K562 (cell line): ENCODE data around the gene TM7SF3. TPM values are rescaled to one million over a fixed set of nuclear protein-coding genes. Genes with fewer than 3 reads are reported as not detected.

ENCODE experiments used
- ATAC-seq: fragments of 200-7000 bp; cut with Tn5 transposase; 3 replicates; pipeline ENCODE4 v1.9.1; 2020; ENCODE audit warnings: moderate library complexity
- BruUV-seq: library from RNA; stranded (reverse); fragments of 400-500 nt; replicated peaks from 2 replicates; lab custom pipeline; 2021; lab: Mats Ljungman, UMichigan
- CTCF ChIA-PET: fragments of 300-600 bp; formaldehyde crosslinking; extraction: SDS; loops from one replicate; lab custom pipeline; 2021; ENCODE audit warnings: low intra/inter-chr PET ratio; lab: Yijun Ruan, JAX
- POLR2A ChIA-PET: fragments of 300-600, 350-650 bp; sonication (Branson Sonifier 250); formaldehyde crosslinking; extraction: SDS; loops from one replicate; lab custom pipeline; 2021; ENCODE audit warnings: antibody characterized with exemption, inconsistent platforms; lab: Yijun Ruan, JAX
- DNase-seq, 4 experiments: peaks; one replicate each; pipeline versions ENCODE4 v3.0.0 to v3.0.0-alpha.2; 2011 to 2018; ENCODE audit warnings: low spot score in 3 of 4, mixed read lengths in 3 of 4; ENCODE audit errors: extremely low read depth in 1 of 4
- FAIRE-seq: peaks from 2 replicates; lab custom pipeline; 2011; peaks lifted over from hg19 to GRCh38; lab: Jason Lieb, UNC
- H2AFZ ChIP-seq: 2 replicates; pipeline ENCODE4 v1.6.0; 2011; ENCODE audit warnings: low read depth, low read length, control low read depth, inconsistent platforms
- H3K27ac ChIP-seq: fragments of 200-600 bp; 3 replicates; pipeline ENCODE4 v1.8.0; 2011; ENCODE audit warnings: low read depth, mild to moderate bottlenecking, control low read depth, inconsistent platforms, low read length, moderate library complexity, mixed read lengths; ENCODE audit errors: extremely low read depth
- H3K27me3 ChIP-seq, 2 experiments: fragments of 300-600 bp in 1 of 2; 2 replicates in 1 of 2; 3 replicates in 1 of 2; pipeline versions ENCODE4 v1.6.0 to v1.8.0; 2011; ENCODE audit warnings: inconsistent platforms in 2 of 2, low read length in 2 of 2, mild to moderate bottlenecking in 1 of 2, mixed read lengths in 1 of 2, moderate library complexity in 1 of 2; ENCODE audit not compliant: control insufficient read depth in 2 of 2, insufficient read depth in 2 of 2
- H3K36me3 ChIP-seq: fragments of 300-600 bp; 3 replicates; pipeline ENCODE4 v1.8.0; 2011; ENCODE audit warnings: mild to moderate bottlenecking, low read length, inconsistent platforms; ENCODE audit not compliant: control insufficient read depth, insufficient read depth
- H3K4me1 ChIP-seq, 2 experiments: fragments of 200-600 bp in 1 of 2; replicated peaks in 1 of 2; 2 replicates in 1 of 2; 3 replicates in 1 of 2; pipeline versions ENCODE4 v1.5.1 to v1.8.0; 2011; ENCODE audit warnings: inconsistent platforms in 2 of 2, low read length in 2 of 2, mild to moderate bottlenecking in 1 of 2, mixed read lengths in 1 of 2, moderate library complexity in 1 of 2; ENCODE audit not compliant: control insufficient read depth in 2 of 2, insufficient read depth in 2 of 2
- H3K4me2 ChIP-seq: 2 replicates; pipeline ENCODE4 v1.6.1; 2011; ENCODE audit warnings: low read length, control low read depth, inconsistent platforms, mixed read lengths; ENCODE audit not compliant: insufficient read depth
- H3K4me3 ChIP-seq: fragments of 200-600 bp; sonication (generic), shearing (Covaris generic); 2 replicates; pipeline ENCODE4 v1.5.1; 2016; ENCODE audit warnings: control low read depth, inconsistent platforms
- H3K79me2 ChIP-seq: fragments of 200-600 bp; 3 replicates; pipeline ENCODE4 v1.8.0; 2011; ENCODE audit warnings: low read length, inconsistent platforms; ENCODE audit not compliant: control insufficient read depth, insufficient read depth
- H3K9ac ChIP-seq, 2 experiments: 2 replicates each; pipeline versions ENCODE4 v1.6.0 to v1.6.1; 2011; ENCODE audit warnings: low read depth in 2 of 2, low read length in 2 of 2, control low read depth in 1 of 2, inconsistent platforms in 1 of 2, mild to moderate bottlenecking in 1 of 2, mixed read lengths in 1 of 2; ENCODE audit not compliant: insufficient read depth in 1 of 2
- H3K9me1 ChIP-seq: one replicate; pipeline ENCODE4 v1.6.0; 2011; ENCODE audit warnings: inconsistent platforms, mild to moderate bottlenecking, low read length, moderate library complexity; ENCODE audit not compliant: control insufficient read depth, insufficient read depth
- H3K9me3 ChIP-seq: replicated peaks from 2 replicates; pipeline ENCODE4 v1.5.1; 2011; ENCODE audit warnings: low read depth, low read length, inconsistent platforms; ENCODE audit not compliant: control insufficient read depth, insufficient read depth
- H4K20me1 ChIP-seq: replicated peaks from 2 replicates; pipeline ENCODE4 v1.6.1; 2011; ENCODE audit warnings: low read length, inconsistent platforms, mixed read lengths; ENCODE audit not compliant: control insufficient read depth, insufficient read depth
- CBX3 ChIP-seq, 2 experiments: IDR thresholded peaks; 1 replicate in 1 of 2; 2 replicates in 1 of 2; pipeline ENCODE4 v1.6.1; 2012; ENCODE audit warnings: inconsistent platforms in 2 of 2, low read length in 2 of 2, borderline replicate concordance in 1 of 2, control low read depth in 1 of 2
- HNRNPL ChIP-seq: fragments of 200-400 bp; formaldehyde crosslinking; IDR thresholded peaks from 2 replicates; pipeline ENCODE4 v1.6.1; 2017; ENCODE audit warnings: low read depth, mild to moderate bottlenecking, low read length
- SLC30A9 ChIP-seq: fragments of 250-450 bp; sonication (Bioruptor Pico); IDR thresholded peaks from 2 replicates; pipeline ENCODE4 v1.8.0; 2022; ENCODE audit warnings: mild to moderate bottlenecking, moderate library complexity
- ZEB2 ChIP-seq: fragments of 450-650 bp; IDR thresholded peaks from 2 replicates; pipeline ENCODE4 v1.6.1; 2016
- ZNF277 ChIP-seq: fragments of 250-450 bp; sonication (Bioruptor Pico); IDR thresholded peaks from 2 replicates; pipeline ENCODE4 v1.8.0; 2022; ENCODE audit warnings: inconsistent platforms, mild to moderate bottlenecking, moderate library complexity, borderline replicate concordance
- ZNF512 ChIP-seq: IDR thresholded peaks from 2 replicates; pipeline ENCODE4 v1.6.1; 2016; ENCODE audit warnings: missing genetic modification characterization, missing compliant biosample characterization
- WGBS: fragments of 100-300 bp; shearing (Covaris generic); methylation state at CpG from one replicate; pipeline ENCODE4 v1.1.6; 2016; ENCODE audit warnings: low coverage, mixed read lengths; ENCODE audit not compliant: insufficient coverage; ENCODE audit errors: missing lambda C conversion rate; 5-methylcytosine and 5-hydroxymethylcytosine counted together
- in situ Hi-C: fragments of 300-500 bp; cut with MboI; formaldehyde crosslinking; loops from 4 replicates; pipeline ENCODE4 v1.15.0; 2018; ENCODE audit warnings: inconsistent platforms, mixed read lengths
- intact Hi-C: fragments of 100-400 bp; cut with micrococcal nuclease; formaldehyde crosslinking; loops from 2 replicates; pipeline ENCODE4 v1.14.2; 2022
- polyA plus RNA-seq, 8 experiments: library from polyadenylated mRNA; depleted of rRNA in 4 of 8; stranded (reverse) in 5 of 8; unstranded in 3 of 8; fragments of >200 nt; fragmentation: Nextera tagmentation in 2 of 8; fragmentation: Illumina TruSeq in 1 of 8; extraction: Ambion mirVana in 2 of 8; extraction: Trizol in 1 of 8; gene quantifications; 2 replicates each; pipeline versions ENCODE4 v1.2.1 to v1.2.3, GENCODE V29; 2011 to 2014; ENCODE audit warnings: inconsistent platforms in 1 of 8, missing spikeins in 1 of 8
- total RNA-seq, 7 experiments: library from RNA; depleted of rRNA in 6 of 7; stranded (reverse); fragments of >200 nt in 6 of 7; fragmentation: Illumina TruSeq in 2 of 7; extraction: Trizol in 2 of 7; gene quantifications; 2 replicates each; pipeline versions ENCODE4 v1.2.1 to v1.2.3, GENCODE V29; 2011 to 2021; ENCODE audit warnings: low replicate concordance in 1 of 7
- TF ChIP-seq, protein P1 (sequence below): sonication (generic); formaldehyde crosslinking; IDR thresholded peaks from 2 replicates; pipeline ENCODE4 v1.8.1; 2022; ENCODE audit warnings: missing genetic modification reagents

The TM7SF3 gene
- total and polyA plus RNA-seq, 9 of the 15 experiments (the other 6 are each of a cell fraction or from before 2014, with no cell fraction given): 9.3 to 90.4 (median 24.8) TPM

- ChIA-PET CTCF (no interaction called here), POLR2A (interaction anchor here (0.5 kb wide), 1 partner anchor 464 kb away, joined by 3 read pairs; no protein-coding TSS in a partner anchor)
- H3K27me3 ChIP-seq: no peaks in the 10 kb centered on the region
- DNase-seq: no peak
- 0 out of 3 replicates have a peak, but pooled peaks cover 2% of the 10 kb centered on the region for H3K79me2 ChIP-seq
- peaks cover 5% of the 10 kb centered on the region; the same call in 1 of the 3 replicates for H3K36me3 ChIP-seq
- WGBS: 42% methylated on average over 1 of the region's 1 CpG
- H3K4me3 ChIP-seq: no peak overlapping the region
- no peak for ATAC-seq
- TF ChIP-seq, protein P1, sequence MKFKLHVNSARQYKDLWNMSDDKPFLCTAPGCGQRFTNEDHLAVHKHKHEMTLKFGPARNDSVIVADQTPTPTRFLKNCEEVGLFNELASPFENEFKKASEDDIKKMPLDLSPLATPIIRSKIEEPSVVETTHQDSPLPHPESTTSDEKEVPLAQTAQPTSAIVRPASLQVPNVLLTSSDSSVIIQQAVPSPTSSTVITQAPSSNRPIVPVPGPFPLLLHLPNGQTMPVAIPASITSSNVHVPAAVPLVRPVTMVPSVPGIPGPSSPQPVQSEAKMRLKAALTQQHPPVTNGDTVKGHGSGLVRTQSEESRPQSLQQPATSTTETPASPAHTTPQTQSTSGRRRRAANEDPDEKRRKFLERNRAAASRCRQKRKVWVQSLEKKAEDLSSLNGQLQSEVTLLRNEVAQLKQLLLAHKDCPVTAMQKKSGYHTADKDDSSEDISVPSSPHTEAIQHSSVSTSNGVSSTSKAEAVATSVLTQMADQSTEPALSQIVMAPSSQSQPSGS (CRISPR knock-in tag): no peak
- TF ChIP-seq ZNF277 (CRISPR knock-in tag) (no peak), ZEB2 (no peak), ZNF512 (tag) (no peak), SLC30A9 (no peak), HNRNPL (no peak), CBX3 (IDR thresholded peaks at IDR 0.05; ENCODE audit: borderline replicate concordance in 1 of 2, low read length in 2 of 2) (no peak)
- no peaks in the 10 kb centered on the region for H3K4me1 ChIP-seq
- H3K4me2 ChIP-seq: no peak overlapping the region
- FAIRE-seq: no peak
- H2AFZ ChIP-seq: no peak overlapping the region
- H3K9me3 ChIP-seq: no peaks in the 10 kb centered on the region
- no peaks in the 10 kb centered on the region for H4K20me1 ChIP-seq
- H3K9ac ChIP-seq: no peak overlapping the region
- H3K9me1 ChIP-seq: no peaks in the 10 kb centered on the region
- in situ Hi-C loops: no loop called here
- no peak overlapping the region for H3K27ac ChIP-seq
- BruUV-seq: no TSS peak
- intact Hi-C loops: no loop called here
These were observed 13.2 kb downstream of the TM7SF3 start for GRCh38 chr12:27000961-27001360.
